HL-60 (cell line): ENCODE measurements around the gene COTL1.
A peak's percentile ranks its signal among the peaks of the same experiment; 100 is the strongest.

Experiments
- DNase-seq, 2 experiments: peaks; one replicate each; pipeline ENCODE4 v3.0.0-alpha.2; 2010 to 2020; ENCODE audit warnings: low read depth in 1 of 2, low spot score in 1 of 2
- H3K27ac ChIP-seq: fragments of 250-450 bp; sonication (Bioruptor Pico); replicated peaks from 2 replicates; pipeline ENCODE4 v1.5.1; 2020; ENCODE audit warnings: mild to moderate bottlenecking, moderate library complexity
- H3K27me3 ChIP-seq: fragments of 250-450 bp; sonication (Bioruptor Pico); 2 replicates; pipeline ENCODE4 v1.5.1; 2021; ENCODE audit warnings: mild to moderate bottlenecking, moderate library complexity; ENCODE audit not compliant: insufficient read depth, poor library complexity, severe bottlenecking
- H3K4me3 ChIP-seq: replicated peaks from 2 replicates; pipeline ENCODE4 v1.5.1; 2011; ENCODE audit warnings: mild to moderate bottlenecking, control low read depth, low read length; ENCODE audit not compliant: insufficient read depth
- GABPA ChIP-seq: IDR thresholded peaks from 2 replicates; pipeline ENCODE4 v1.6.1; 2012; ENCODE audit warnings: low read depth
- POLR2AphosphoS5 ChIP-seq: IDR thresholded peaks from 2 replicates; pipeline ENCODE4 v1.6.1; 2012; ENCODE audit warnings: low read depth
- SPI1 ChIP-seq: IDR thresholded peaks from 2 replicates; pipeline ENCODE4 v1.6.1; 2012; ENCODE audit warnings: low read depth, mild to moderate bottlenecking, borderline replicate concordance
- TF ChIP-seq, protein P1 (sequence below): IDR thresholded peaks from one replicate; pipeline ENCODE4 v1.5.1; 2011; ENCODE audit warnings: low read length, control low read depth, inconsistent platforms; ENCODE audit not compliant: insufficient read depth
- TF ChIP-seq, protein P2 (sequence below): IDR thresholded peaks from 2 replicates; pipeline ENCODE4 v1.6.1; 2012; ENCODE audit warnings: low read depth; ENCODE audit not compliant: insufficient replicate concordance

The COTL1 gene

GRCh38 chr16:84652566-84652965, 34.7 kb upstream of the COTL1 start:
- no peaks in the 10 kb centered on the region for H3K27me3 ChIP-seq
- no peak overlapping the region for H3K27ac ChIP-seq
- no peak overlapping the region for H3K4me3 ChIP-seq
- TF ChIP-seq SPI1 (no peak), GABPA (no peak), POLR2AphosphoS5 (no peak)
- TF ChIP-seq, protein P1, sequence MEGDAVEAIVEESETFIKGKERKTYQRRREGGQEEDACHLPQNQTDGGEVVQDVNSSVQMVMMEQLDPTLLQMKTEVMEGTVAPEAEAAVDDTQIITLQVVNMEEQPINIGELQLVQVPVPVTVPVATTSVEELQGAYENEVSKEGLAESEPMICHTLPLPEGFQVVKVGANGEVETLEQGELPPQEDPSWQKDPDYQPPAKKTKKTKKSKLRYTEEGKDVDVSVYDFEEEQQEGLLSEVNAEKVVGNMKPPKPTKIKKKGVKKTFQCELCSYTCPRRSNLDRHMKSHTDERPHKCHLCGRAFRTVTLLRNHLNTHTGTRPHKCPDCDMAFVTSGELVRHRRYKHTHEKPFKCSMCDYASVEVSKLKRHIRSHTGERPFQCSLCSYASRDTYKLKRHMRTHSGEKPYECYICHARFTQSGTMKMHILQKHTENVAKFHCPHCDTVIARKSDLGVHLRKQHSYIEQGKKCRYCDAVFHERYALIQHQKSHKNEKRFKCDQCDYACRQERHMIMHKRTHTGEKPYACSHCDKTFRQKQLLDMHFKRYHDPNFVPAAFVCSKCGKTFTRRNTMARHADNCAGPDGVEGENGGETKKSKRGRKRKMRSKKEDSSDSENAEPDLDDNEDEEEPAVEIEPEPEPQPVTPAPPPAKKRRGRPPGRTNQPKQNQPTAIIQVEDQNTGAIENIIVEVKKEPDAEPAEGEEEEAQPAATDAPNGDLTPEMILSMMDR = no peak
- TF ChIP-seq, protein P2, sequence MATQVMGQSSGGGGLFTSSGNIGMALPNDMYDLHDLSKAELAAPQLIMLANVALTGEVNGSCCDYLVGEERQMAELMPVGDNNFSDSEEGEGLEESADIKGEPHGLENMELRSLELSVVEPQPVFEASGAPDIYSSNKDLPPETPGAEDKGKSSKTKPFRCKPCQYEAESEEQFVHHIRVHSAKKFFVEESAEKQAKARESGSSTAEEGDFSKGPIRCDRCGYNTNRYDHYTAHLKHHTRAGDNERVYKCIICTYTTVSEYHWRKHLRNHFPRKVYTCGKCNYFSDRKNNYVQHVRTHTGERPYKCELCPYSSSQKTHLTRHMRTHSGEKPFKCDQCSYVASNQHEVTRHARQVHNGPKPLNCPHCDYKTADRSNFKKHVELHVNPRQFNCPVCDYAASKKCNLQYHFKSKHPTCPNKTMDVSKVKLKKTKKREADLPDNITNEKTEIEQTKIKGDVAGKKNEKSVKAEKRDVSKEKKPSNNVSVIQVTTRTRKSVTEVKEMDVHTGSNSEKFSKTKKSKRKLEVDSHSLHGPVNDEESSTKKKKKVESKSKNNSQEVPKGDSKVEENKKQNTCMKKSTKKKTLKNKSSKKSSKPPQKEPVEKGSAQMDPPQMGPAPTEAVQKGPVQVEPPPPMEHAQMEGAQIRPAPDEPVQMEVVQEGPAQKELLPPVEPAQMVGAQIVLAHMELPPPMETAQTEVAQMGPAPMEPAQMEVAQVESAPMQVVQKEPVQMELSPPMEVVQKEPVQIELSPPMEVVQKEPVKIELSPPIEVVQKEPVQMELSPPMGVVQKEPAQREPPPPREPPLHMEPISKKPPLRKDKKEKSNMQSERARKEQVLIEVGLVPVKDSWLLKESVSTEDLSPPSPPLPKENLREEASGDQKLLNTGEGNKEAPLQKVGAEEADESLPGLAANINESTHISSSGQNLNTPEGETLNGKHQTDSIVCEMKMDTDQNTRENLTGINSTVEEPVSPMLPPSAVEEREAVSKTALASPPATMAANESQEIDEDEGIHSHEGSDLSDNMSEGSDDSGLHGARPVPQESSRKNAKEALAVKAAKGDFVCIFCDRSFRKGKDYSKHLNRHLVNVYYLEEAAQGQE = no peak
- DNase-seq = peak in 1 of 2 experiments; percentile 18

DNA sequence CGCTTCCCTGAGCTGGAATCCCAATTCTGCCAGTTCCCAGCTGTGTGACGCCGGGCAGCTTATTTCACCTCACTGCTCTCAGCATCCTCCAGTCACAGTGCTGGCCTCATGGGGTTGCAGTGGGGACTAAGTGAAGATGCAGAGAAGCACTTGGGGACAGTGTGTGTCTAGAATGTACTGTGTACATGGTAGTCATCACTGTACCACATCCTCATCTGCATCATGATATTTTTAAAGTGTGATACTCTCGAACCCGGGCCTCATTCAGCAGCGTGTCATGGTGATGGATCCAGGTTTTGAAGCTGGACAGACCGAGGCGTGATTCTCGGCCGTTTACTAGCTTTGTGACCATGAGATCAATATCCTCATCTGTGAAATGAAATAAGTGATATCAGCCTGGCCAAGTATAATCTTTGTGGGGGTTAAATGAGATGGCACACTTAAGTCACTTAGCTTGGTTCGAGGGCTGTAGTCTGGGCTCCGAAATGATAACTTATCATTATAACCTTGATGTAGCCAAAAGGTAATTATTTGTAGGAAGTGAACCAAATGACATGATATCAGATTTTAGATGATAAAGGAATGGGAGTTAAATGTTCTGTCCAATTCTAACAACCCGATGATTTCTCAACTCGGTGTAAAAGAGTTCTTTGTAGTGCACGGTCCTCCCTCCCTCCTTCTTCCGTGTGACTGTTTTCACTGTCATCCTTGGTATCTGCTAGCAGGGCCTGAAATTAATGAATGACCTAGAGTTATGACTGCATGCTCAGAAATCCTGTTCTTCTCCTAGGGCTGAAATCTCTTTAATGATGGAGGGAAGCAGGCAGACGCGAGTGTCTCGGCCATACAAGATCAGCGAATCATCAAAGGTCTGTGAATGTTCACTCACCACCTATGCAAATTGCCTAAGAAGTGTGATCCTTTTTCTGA, 32.4 kb upstream of the COTL1 start:
- TF ChIP-seq, protein P2 = no peak
- TF ChIP-seq POLR2AphosphoS5 (no peak), SPI1 (no peak), GABPA (no peak)
- TF ChIP-seq, protein P1 = no peak
- Histone ChIP-seq H3K27me3 (no peaks in the 10 kb centered on the region), H3K4me3 (no peak overlapping the region), H3K27ac (no peak overlapping the region)
- no peak for DNase-seq

DNA sequence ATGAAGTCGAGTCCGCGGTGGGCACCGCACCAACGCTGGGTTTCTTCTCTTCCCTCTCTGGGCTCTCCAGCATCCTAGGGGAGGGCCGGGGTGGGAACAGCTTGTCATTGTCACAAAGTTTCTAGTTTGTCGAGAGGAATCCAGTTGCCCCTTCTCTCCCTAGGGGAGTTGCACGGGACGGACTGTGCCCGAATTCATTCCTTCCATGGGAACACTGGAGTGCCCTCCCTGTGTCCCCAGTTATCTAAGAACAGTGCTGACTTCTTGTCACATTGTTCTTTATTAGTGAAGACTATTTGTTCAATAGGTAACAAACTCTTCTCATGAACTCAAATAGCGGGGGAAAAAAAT, 31.6 kb upstream of the COTL1 start:
- H3K4me3 ChIP-seq = no peak overlapping the region
- TF ChIP-seq POLR2AphosphoS5 (no peak), GABPA (no peak), SPI1 (no peak)
- TF ChIP-seq, protein P1 = no peak
- TF ChIP-seq, protein P2 = no peak
- no peak overlapping the region for H3K27ac ChIP-seq
- H3K27me3 ChIP-seq = no peaks in the 10 kb centered on the region
- DNase-seq = no peak
